ENCODE results near the gene ZNF446. TPM values are rescaled to one million over a fixed set of nuclear protein-coding genes. Genes with fewer than 3 reads are reported as not detected.
"Not testable (repeated sequence)": the region's sequence is repeated elsewhere in the genome, so short reads cannot be mapped to it uniquely, and the experiment has no call there.

Gene ZNF446
- 10.8 TPM for polyA plus RNA-seq (2012; ENCODE audit: insufficient read depth, insufficient read length)

- DNase-seq (ENCODE audit: low read depth, low spot score): peak; percentile 99
- peak within 1 kb of the TSS; percentile 83 for H3K4me3 ChIP-seq (ENCODE audit: low read length)
Observed at GRCh38 chr19:58475714-58476497, at the start of gene ZNF446. TSS of gene ZNF446 (plus strand) at chr19:58476352. CDS start at chr19:58477219, 867 bp downstream.

GRCh38 chr19:58428617-58429016 lies 47.5 kb upstream of the ZNF446 start:
- DNase-seq (ENCODE audit: low read depth, low spot score): no peak
- H3K4me3 ChIP-seq (ENCODE audit: low read length): no peak overlapping the region

- H3K4me3 ChIP-seq (ENCODE audit: low read length): no peak overlapping the region
- no peak for DNase-seq (ENCODE audit: low read depth, low spot score)
Observed at GRCh38 chr19:58429745-58430144, 46.4 kb upstream of the ZNF446 start.

GRCh38 chr19:58434217-58434616 lies 41.9 kb upstream of the ZNF446 start:
- DNase-seq (ENCODE audit: low read depth, low spot score): no peak
- H3K4me3 ChIP-seq (ENCODE audit: low read length): no peak overlapping the region

- H3K4me3 ChIP-seq (ENCODE audit: low read length): no peak within 1 kb of the TSS
- no peak for DNase-seq (ENCODE audit: low read depth, low spot score)
Observed at GRCh38 chr19:58439576-58440554, 36.3 kb upstream of the ZNF446 start, which contains the start of gene ZNF132. TSS of gene ZNF132 (minus strand) at chr19:58440153. CDS start at chr19:58439821, 332 bp downstream.

GRCh38 chr19:58440556-58440955 lies 35.6 kb upstream of the ZNF446 start:
- H3K4me3 ChIP-seq (ENCODE audit: low read length): no peak overlapping the region
- DNase-seq (ENCODE audit: low read depth, low spot score): no peak

- DNase-seq (ENCODE audit: low read depth, low spot score); H3K4me3 ChIP-seq (ENCODE audit: low read length): not testable (repeated sequence)
Observed at GRCh38 chr19:58442986-58443385, 33.2 kb upstream of the ZNF446 start.

GRCh38 chr19:58448860-58449259 lies 27.3 kb upstream of the ZNF446 start:
- H3K4me3 ChIP-seq (ENCODE audit: low read length); DNase-seq (ENCODE audit: low read depth, low spot score): not testable (repeated sequence)

GRCh38 chr19:58449980-58450379 lies 26.2 kb upstream of the ZNF446 start:
- not testable (repeated sequence) for DNase-seq (ENCODE audit: low read depth, low spot score); H3K4me3 ChIP-seq (ENCODE audit: low read length)

- DNase-seq (ENCODE audit: low read depth, low spot score): no peak
- peak overlapping the region; percentile 64 for H3K4me3 ChIP-seq (ENCODE audit: low read length)
Observed at GRCh38 chr19:58450856-58451357, 25.2 kb upstream of the ZNF446 start.

GRCh38 chr19:58451358-58452101 lies 24.6 kb upstream of the ZNF446 start, which contains the start of gene ZNF324B:
TSS of gene ZNF324B (plus strand) at chr19:58451622. CDS start at chr19:58453702, 2,080 bp downstream.
- DNase-seq (ENCODE audit: low read depth, low spot score): peak; percentile 94
- H3K4me3 ChIP-seq (ENCODE audit: low read length): peak within 1 kb of the TSS; percentile 64

GRCh38 chr19:58453743-58454142 lies 22.4 kb upstream of the ZNF446 start:
- H3K4me3 ChIP-seq (ENCODE audit: low read length): no peak overlapping the region
- DNase-seq (ENCODE audit: low read depth, low spot score): no peak

- no peak overlapping the region for H3K4me3 ChIP-seq (ENCODE audit: low read length)
- DNase-seq (ENCODE audit: low read depth, low spot score): no peak
Observed at GRCh38 chr19:58455306-58455705, 20.8 kb upstream of the ZNF446 start.

GRCh38 chr19:58456111-58456510 lies 20.0 kb upstream of the ZNF446 start:
- DNase-seq (ENCODE audit: low read depth, low spot score): no peak
- H3K4me3 ChIP-seq (ENCODE audit: low read length): no peak overlapping the region

- no peak overlapping the region for H3K4me3 ChIP-seq (ENCODE audit: low read length)
- DNase-seq (ENCODE audit: low read depth, low spot score): no peak
Observed at GRCh38 chr19:58460039-58460438, 16.1 kb upstream of the ZNF446 start.

GRCh38 chr19:58466089-58466759 lies 9.9 kb upstream of the ZNF446 start:
- peak overlapping the region; percentile 72 for H3K4me3 ChIP-seq (ENCODE audit: low read length)
- DNase-seq (ENCODE audit: low read depth, low spot score): no peak

GRCh38 chr19:58466760-58467589 lies 9.2 kb upstream of the ZNF446 start, which contains the start of gene ZNF324:
TSS of gene ZNF324 (plus strand) at chr19:58467080. CDS start at chr19:58469186, 2,106 bp downstream.
- DNase-seq (ENCODE audit: low read depth, low spot score): peak; percentile 93
- H3K4me3 ChIP-seq (ENCODE audit: low read length): peak within 1 kb of the TSS; percentile 72

All from Jurkat, Clone E6-1 (cell line).